Activated CD4-positive, alpha-beta memory T cell treated with anti-CD3 and anti-CD28 coated beads, Interleukin-2, amount 10 ng/mL, durations not matched to agents 7 days and 5 days (primary cell): ENCODE measurements around the gene CPD. TPM values are rescaled to one million over a fixed set of nuclear protein-coding genes. Genes with fewer than 3 reads are reported as not detected.
"Not testable (repeated sequence)": the region's sequence is repeated elsewhere in the genome, so short reads cannot be mapped to it uniquely, and the experiment has no call there.

ENCODE experiments used
- CTCF ChIA-PET: fragments of 350-600 bp; sonication (Branson Sonifier 250); formaldehyde crosslinking; loops from one replicate; lab custom pipeline; 2021; ENCODE audit warnings: antibody characterized with exemption, inconsistent platforms; lab: Charles Lee
- POLR2A ChIA-PET: fragments of 350-600 bp; sonication (Branson Sonifier 250); formaldehyde crosslinking; loops from one replicate; lab custom pipeline; 2021; ENCODE audit warnings: antibody characterized with exemption; lab: Charles Lee
- DNase-seq: peaks from one replicate; pipeline ENCODE4 v3.0.0-alpha.2; 2020
- H3K27ac Mint-ChIP-seq: one replicate; pipeline ENCODE4 v1.8.0; 2021; ENCODE audit warnings: mild to moderate bottlenecking, mixed read lengths
- H3K27me3 Mint-ChIP-seq: one replicate; pipeline ENCODE4 v1.8.0; 2021; ENCODE audit warnings: mixed read lengths
- H3K36me3 Mint-ChIP-seq: one replicate; pipeline ENCODE4 v1.8.0; 2021; ENCODE audit warnings: low read depth, mixed read lengths
- H3K4me1 Mint-ChIP-seq: one replicate; pipeline ENCODE4 v1.8.0; 2021; ENCODE audit warnings: mixed read lengths
- H3K4me3 Mint-ChIP-seq: one replicate; pipeline ENCODE4 v1.8.0; 2021; ENCODE audit warnings: mild to moderate bottlenecking, mixed read lengths
- H3K9me3 Mint-ChIP-seq: one replicate; pipeline ENCODE4 v1.8.0; 2021; ENCODE audit warnings: mixed read lengths
- total RNA-seq, 2 experiments: library from RNA; stranded (reverse); gene quantifications; one replicate each; pipeline ENCODE4 v1.2.3, GENCODE V29; 2021

CPD gene
- total RNA-seq, 2 experiments from 2014 or later = 28.7 to 32.3 TPM

- H3K36me3 Mint-ChIP-seq = peaks cover 37% of the 10 kb centered on the region
- H3K9me3 Mint-ChIP-seq = no peaks in the 10 kb centered on the region
- H3K27ac Mint-ChIP-seq = no peak overlapping the region
- H3K4me3 Mint-ChIP-seq = no peak overlapping the region
- no peaks in the 10 kb centered on the region for H3K4me1 Mint-ChIP-seq
- ChIA-PET POLR2A (no interaction called here), CTCF (no interaction called here)
- H3K27me3 Mint-ChIP-seq = no peaks in the 10 kb centered on the region
- DNase-seq = no peak
Measured at GRCh38 chr17:30422171-30422570, 43.4 kb downstream of the CPD start.

- H3K4me3 Mint-ChIP-seq = no peak overlapping the region
- H3K4me1 Mint-ChIP-seq = no peaks in the 10 kb centered on the region
- ChIA-PET CTCF (interaction anchor here (1.3 kb wide), 1 partner anchor 85 kb away, joined by 3 read pairs; no protein-coding TSS in a partner anchor), POLR2A (no interaction called here)
- DNase-seq = no peak
- H3K27me3 Mint-ChIP-seq = no peaks in the 10 kb centered on the region
- no peak overlapping the region for H3K27ac Mint-ChIP-seq
- no peaks in the 10 kb centered on the region for H3K9me3 Mint-ChIP-seq
- peaks cover 38% of the 10 kb centered on the region for H3K36me3 Mint-ChIP-seq
Measured at GRCh38 chr17:30424471-30424870, 45.7 kb downstream of the CPD start.

DNA sequence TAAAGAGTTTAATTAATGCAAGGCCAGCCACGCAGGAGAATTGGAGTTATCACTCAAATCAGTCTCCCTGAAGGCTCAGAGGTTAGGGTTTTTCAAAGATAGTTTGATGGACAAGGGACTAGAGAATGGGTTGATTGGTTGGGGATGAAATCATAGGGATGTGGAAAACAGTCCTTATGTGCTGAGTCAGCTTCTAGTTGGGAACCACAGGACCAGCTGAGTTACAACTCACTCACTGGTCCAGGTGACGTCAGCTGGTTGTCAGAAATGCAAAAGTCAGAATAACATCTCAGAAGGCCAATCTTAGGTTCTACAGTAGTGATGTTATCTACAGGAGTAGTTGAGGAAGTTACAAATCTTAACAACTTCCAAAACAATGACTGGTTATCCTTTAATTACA, 47.6 kb downstream of the CPD start:
- POLR2A ChIA-PET = no interaction called here

DNA sequence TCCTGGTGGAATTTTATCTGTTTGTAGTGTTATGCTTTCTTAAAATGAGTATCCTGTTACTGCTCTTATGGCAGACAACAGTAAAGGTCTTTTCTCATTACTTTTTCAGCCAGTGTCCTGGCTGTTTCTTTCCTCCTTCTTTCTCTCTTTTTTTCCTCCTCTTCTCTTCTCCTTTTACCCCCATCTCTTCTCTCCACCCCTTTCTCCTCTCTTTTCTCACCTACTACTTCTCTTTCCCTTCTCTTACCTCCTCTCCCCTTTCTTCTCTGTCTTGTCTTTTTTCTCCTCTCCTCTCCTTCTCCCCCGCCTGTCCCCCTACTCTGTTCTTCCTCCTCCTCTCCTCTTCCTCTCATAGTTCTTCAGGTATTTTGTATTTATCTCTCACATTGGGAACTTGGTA, 48.9 kb downstream of the CPD start:
- Mint-ChIP-seq H3K4me3 (no peak overlapping the region), H3K27ac (no peak overlapping the region), H3K9me3 (no peaks in the 10 kb centered on the region)

More for the DNA sequence above, 47.6 kb downstream of the CPD start:
- Mint-ChIP-seq H3K27ac (no peak overlapping the region), H3K4me1 (no peaks in the 10 kb centered on the region), H3K4me3 (no peak overlapping the region), H3K36me3 (peaks cover 35% of the 10 kb centered on the region), H3K9me3 (no peaks in the 10 kb centered on the region), H3K27me3 (no peaks in the 10 kb centered on the region)
- no peak for DNase-seq
- CTCF ChIA-PET = interaction anchor here (0.7 kb wide), 1 partner anchor 300 kb away, joined by 4 read pairs; no protein-coding TSS in a partner anchor

GRCh38 chr17:30429155-30429554, 50.4 kb downstream of the CPD start:
- ChIA-PET POLR2A (no interaction called here), CTCF (no interaction called here)
- no peak for DNase-seq
- Mint-ChIP-seq H3K36me3 (peaks cover 26% of the 10 kb centered on the region), H3K4me1 (no peaks in the 10 kb centered on the region), H3K4me3 (no peak overlapping the region), H3K27ac (no peak overlapping the region), H3K9me3 (no peaks in the 10 kb centered on the region), H3K27me3 (no peaks in the 10 kb centered on the region)

More for the DNA sequence above, 48.9 kb downstream of the CPD start:
- Mint-ChIP-seq H3K36me3 (peaks cover 28% of the 10 kb centered on the region), H3K4me1 (no peaks in the 10 kb centered on the region), H3K27me3 (no peaks in the 10 kb centered on the region)
- ChIA-PET CTCF (no interaction called here), POLR2A (no interaction called here)
- DNase-seq = no peak

DNA sequence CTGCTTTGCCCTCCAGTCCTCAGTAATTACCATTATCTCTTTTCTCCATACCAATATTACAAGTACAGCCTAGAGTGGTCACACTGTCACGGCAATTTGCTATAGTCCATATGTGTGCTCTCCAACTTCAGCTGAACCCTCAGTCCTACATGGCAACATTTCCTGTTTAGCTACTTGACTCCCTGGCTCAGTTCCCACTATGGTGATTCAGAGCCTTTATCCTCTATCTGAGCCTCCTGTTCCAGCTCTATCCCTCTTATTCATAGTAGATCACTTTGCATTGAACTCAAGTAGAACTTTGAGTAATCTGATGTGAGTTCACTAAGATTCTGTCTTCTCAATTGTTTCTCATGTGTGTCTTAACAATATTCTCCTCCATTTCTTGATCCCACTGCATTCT, 54.8 kb downstream of the CPD start:
- Mint-ChIP-seq H3K27ac (no peak overlapping the region), H3K4me1 (no peaks in the 10 kb centered on the region), H3K27me3 (no peaks in the 10 kb centered on the region), H3K36me3 (peaks cover 24% of the 10 kb centered on the region), H3K4me3 (no peak overlapping the region), H3K9me3 (no peaks in the 10 kb centered on the region)
- POLR2A ChIA-PET = no interaction called here
- no peak for DNase-seq
- CTCF ChIA-PET = interaction anchor here (1.2 kb wide), 1 partner anchor 94 kb away, joined by 3 read pairs; no protein-coding TSS in a partner anchor

- no peak overlapping the region for H3K4me3 Mint-ChIP-seq
- ChIA-PET CTCF (no interaction called here), POLR2A (no interaction called here)
- H3K4me1 Mint-ChIP-seq = no peaks in the 10 kb centered on the region
- no peak for DNase-seq
- H3K27ac Mint-ChIP-seq = no peak overlapping the region
- no peaks in the 10 kb centered on the region for H3K27me3 Mint-ChIP-seq
- H3K9me3 Mint-ChIP-seq = no peaks in the 10 kb centered on the region
- peaks cover 22% of the 10 kb centered on the region for H3K36me3 Mint-ChIP-seq
Measured at GRCh38 chr17:30436729-30437128, 58.0 kb downstream of the CPD start.

- Mint-ChIP-seq H3K27me3 (no peaks in the 10 kb centered on the region), H3K36me3 (peaks cover 18% of the 10 kb centered on the region), H3K27ac (no peak overlapping the region), H3K4me3 (no peak overlapping the region), H3K9me3 (no peaks in the 10 kb centered on the region), H3K4me1 (no peaks in the 10 kb centered on the region)
- POLR2A ChIA-PET = no interaction called here
- no peak for DNase-seq
- CTCF ChIA-PET = no interaction called here
Measured at GRCh38 chr17:30443721-30444120, 65.0 kb downstream of the CPD start.

DNA sequence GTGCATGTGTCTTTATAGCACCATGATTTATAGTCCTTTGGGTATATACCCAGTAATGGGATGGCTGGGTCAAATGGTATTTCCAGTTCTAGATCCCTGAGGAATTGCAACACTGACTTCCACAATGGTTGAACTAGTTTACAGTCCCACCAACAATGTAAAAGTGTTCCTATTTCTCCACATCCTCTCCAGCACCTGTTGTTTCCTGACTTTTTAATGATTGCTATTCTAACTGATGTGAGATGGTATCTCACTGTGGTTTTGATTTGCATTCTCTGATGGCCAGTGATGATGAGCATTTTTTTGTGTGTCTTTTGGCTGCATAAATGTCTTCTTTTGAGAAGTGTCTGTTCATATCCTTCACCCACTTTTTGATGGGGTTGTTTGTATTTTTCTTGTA, 67.9 kb downstream of the CPD start:
- POLR2A ChIA-PET, H3K27ac Mint-ChIP-seq, H3K9me3 Mint-ChIP-seq, H3K4me1 Mint-ChIP-seq, H3K27me3 Mint-ChIP-seq, DNase-seq, CTCF ChIA-PET, H3K4me3 Mint-ChIP-seq: not testable (repeated sequence)
- peaks cover 26% of the 10 kb centered on the region for H3K36me3 Mint-ChIP-seq

- no peak for DNase-seq
- Mint-ChIP-seq H3K27ac (no peak overlapping the region), H3K4me3 (no peak overlapping the region), H3K36me3 (peaks cover 42% of the 10 kb centered on the region), H3K27me3 (no peaks in the 10 kb centered on the region), H3K9me3 (peaks cover 3% of the 10 kb centered on the region), H3K4me1 (no peaks in the 10 kb centered on the region)
- POLR2A ChIA-PET = no interaction called here
- CTCF ChIA-PET = no interaction called here
Measured at GRCh38 chr17:30449480-30449879, 70.8 kb downstream of the CPD start.

GRCh38 chr17:30450125-30451027, 71.6 kb downstream of the CPD start:
- Mint-ChIP-seq H3K9me3 (peaks cover 3% of the 10 kb centered on the region), H3K36me3 (peaks cover 41% of the 10 kb centered on the region), H3K27ac (no peak overlapping the region), H3K27me3 (no peaks in the 10 kb centered on the region), H3K4me3 (no peak overlapping the region), H3K4me1 (no peaks in the 10 kb centered on the region)
- ChIA-PET CTCF (no interaction called here), POLR2A (no interaction called here)
- no peak for DNase-seq

- Mint-ChIP-seq H3K4me3 (no peak overlapping the region), H3K4me1 (no peaks in the 10 kb centered on the region), H3K27me3 (no peaks in the 10 kb centered on the region), H3K27ac (no peak overlapping the region), H3K36me3 (peaks cover 46% of the 10 kb centered on the region), H3K9me3 (peaks cover 3% of the 10 kb centered on the region)
- CTCF ChIA-PET = interaction anchor here (0.9 kb wide), 1 partner anchor 10 kb away, joined by 3 read pairs; no protein-coding TSS in a partner anchor
- POLR2A ChIA-PET = no interaction called here
- no peak for DNase-seq
Measured at GRCh38 chr17:30454635-30455034, 75.9 kb downstream of the CPD start.

- no peak overlapping the region for H3K27ac Mint-ChIP-seq
- peaks cover 37% of the 10 kb centered on the region for H3K36me3 Mint-ChIP-seq
- H3K27me3 Mint-ChIP-seq = no peaks in the 10 kb centered on the region
- POLR2A ChIA-PET = no interaction called here
- peaks cover 3% of the 10 kb centered on the region for H3K9me3 Mint-ChIP-seq
- no peak overlapping the region for H3K4me3 Mint-ChIP-seq
- H3K4me1 Mint-ChIP-seq = no peaks in the 10 kb centered on the region
- DNase-seq = no peak
- CTCF ChIA-PET = no interaction called here
Measured at GRCh38 chr17:30458371-30458770, 79.6 kb downstream of the CPD start.
